Upper lobe of left lung (tissue), 6 donors: ENCODE data around the gene KIF13A. TPM values are rescaled to one million over a fixed set of nuclear protein-coding genes. Genes with fewer than 3 reads are reported as not detected.
A peak's percentile ranks its signal among the peaks of the same experiment; 100 is the strongest.

Experiments used
- ATAC-seq, 2 donors: fragments of 200-7000 bp; cut with Tn5 transposase; one replicate each; pipeline ENCODE4 v1.9.1; 2022; ENCODE audit warnings: mild to moderate bottlenecking in 2 of 2, moderate library complexity in 2 of 2; ENCODE audit not compliant: low FRiP score in 2 of 2
- DNase-seq, 2 donors: peaks; one replicate each; pipeline ENCODE4 v3.0.0-alpha.2; 2019 to 2020
- H3K27ac ChIP-seq, 4 donors: fragments of 200-600 bp; sonication (generic); one replicate each; pipeline ENCODE4 v1.5.1; 2016 to 2019
- H3K27me3 ChIP-seq, 4 donors: fragments of 200-600 bp; sonication (generic); one replicate each; pipeline ENCODE4 v1.5.1; 2017 to 2019
- H3K36me3 ChIP-seq, 4 donors: fragments of 200-600 bp; sonication (generic); one replicate each; pipeline ENCODE4 v1.5.1; 2016 to 2019
- H3K4me1 ChIP-seq, 4 donors: fragments of 200-600 bp; sonication (generic); one replicate each; pipeline ENCODE4 v1.5.1; 2018 to 2019
- H3K4me3 ChIP-seq, 4 donors: fragments of 200-600 bp; sonication (generic); one replicate each; pipeline ENCODE4 v1.5.1; 2017 to 2019; ENCODE audit warnings: mild to moderate bottlenecking in 2 of 4, moderate library complexity in 1 of 4
- H3K9me3 ChIP-seq, 4 donors: fragments of 200-600 bp; sonication (generic); one replicate each; pipeline ENCODE4 v1.5.1; 2018 to 2019
- EP300 ChIP-seq, 4 donors: sonication (generic); formaldehyde crosslinking; IDR thresholded peaks; one replicate each; pipeline ENCODE4 v1.5.1; 2017; ENCODE audit warnings: antibody characterized with exemption in 4 of 4, control low read depth in 2 of 4
- POLR2A ChIP-seq, 4 donors: fragments of 450-650 bp; IDR thresholded peaks; one replicate each; pipeline ENCODE4 v1.5.1; 2016 to 2017; ENCODE audit warnings: antibody characterized with exemption in 4 of 4, mild to moderate bottlenecking in 2 of 4
- POLR2AphosphoS5 ChIP-seq, 2 donors: sonication (generic); formaldehyde crosslinking; IDR thresholded peaks; one replicate each; pipeline ENCODE4 v1.5.1; 2017; ENCODE audit warnings: antibody characterized with exemption in 2 of 2
- WGBS, 2 donors: methylation state at CpG; one replicate each; pipeline ENCODE4 v1.1.5; 2017 to 2018; 5-methylcytosine and 5-hydroxymethylcytosine counted together
- total RNA-seq, 6 donors: library from RNA; depleted of rRNA in 4 of 6; stranded (reverse); fragments of >200 nt in 4 of 6; gene quantifications; one replicate each; pipeline versions ENCODE4 v1.1.0 to v1.2.1, GENCODE V29; 2016 to 2021
- TF ChIP-seq, protein P1 (sequence below), 6 experiments: fragments of 450-650 bp in 4 of 6; fragments of 200-600 bp in 2 of 6; sonication (generic) in 2 of 6; IDR thresholded peaks; one replicate each; pipeline ENCODE4 v1.5.1; 2016 to 2019; ENCODE audit warnings: antibody characterized with exemption in 6 of 6
- donor health status: DM: no; HTN: no; CAD: no; lungs with moderate emphysema.
- donor health status: DM: no; HTN: yes; CAD: no; lungs with severe emphysema.

Gene KIF13A
- total RNA-seq, 6 donors from 2014 or later, result 35.8 to 59.9 (median 49.0) TPM

DNA sequence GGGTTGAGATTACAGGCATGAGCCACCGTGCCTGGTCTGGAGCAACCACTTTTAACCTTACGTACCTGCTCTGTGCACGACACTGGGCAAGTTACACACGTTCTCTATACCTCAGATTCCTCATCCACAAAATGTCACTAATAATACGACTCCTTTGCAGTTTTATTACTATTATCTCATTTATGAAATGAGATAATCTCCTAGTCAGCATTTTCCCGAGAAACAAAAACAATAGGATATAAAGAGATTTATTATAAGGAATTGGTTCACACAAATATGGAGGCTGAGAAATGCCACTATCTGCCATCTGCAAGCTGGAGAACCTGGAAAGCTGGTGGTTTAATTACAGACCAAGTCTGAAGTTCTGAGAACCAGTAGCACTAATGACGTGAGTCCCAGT lies 12.0 kb upstream of the KIF13A start:
- H3K9me3 ChIP-seq, result no peaks in the 10 kb centered on the region
- H3K4me1 ChIP-seq, result no peaks in the 10 kb centered on the region
- no peak overlapping the region for H3K27ac ChIP-seq
- WGBS, 2 donors, result 97% methylated on average over 7 of the region's 7 CpGs
- no peak overlapping the region for H3K4me3 ChIP-seq
- no peak for ATAC-seq
- no peak for DNase-seq
- H3K36me3 ChIP-seq, result no peaks in the 10 kb centered on the region
- H3K27me3 ChIP-seq, result no peaks in the 10 kb centered on the region
- no peak for TF ChIP-seq POLR2A (IDR thresholded peaks at IDR 0.05)
- no peak for TF ChIP-seq POLR2AphosphoS5 (IDR thresholded peaks at IDR 0.05)

DNA sequence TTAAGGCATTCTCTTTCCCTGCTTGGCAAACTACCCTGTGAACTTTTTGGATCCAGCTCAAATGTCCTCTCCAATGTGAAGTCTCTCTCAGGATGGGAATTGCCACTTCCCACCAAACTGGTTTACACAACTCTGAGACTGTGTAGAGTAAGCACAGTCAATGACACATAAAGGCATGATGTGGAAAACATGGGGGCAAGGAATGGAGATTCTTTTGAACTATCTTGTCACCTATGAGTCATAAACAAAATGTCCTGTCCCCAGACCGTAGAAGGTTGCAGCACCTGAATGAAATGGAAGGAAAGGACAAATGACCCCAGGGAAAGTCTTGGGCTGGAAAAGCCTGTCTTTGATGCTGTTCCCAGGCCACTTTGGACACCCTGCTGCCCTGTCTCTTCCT lies 11.0 kb upstream of the KIF13A start:
- DNase-seq (no peak), ATAC-seq (no peak)
- no peaks in the 10 kb centered on the region for H3K4me1 ChIP-seq
- TF ChIP-seq, protein P1, sequence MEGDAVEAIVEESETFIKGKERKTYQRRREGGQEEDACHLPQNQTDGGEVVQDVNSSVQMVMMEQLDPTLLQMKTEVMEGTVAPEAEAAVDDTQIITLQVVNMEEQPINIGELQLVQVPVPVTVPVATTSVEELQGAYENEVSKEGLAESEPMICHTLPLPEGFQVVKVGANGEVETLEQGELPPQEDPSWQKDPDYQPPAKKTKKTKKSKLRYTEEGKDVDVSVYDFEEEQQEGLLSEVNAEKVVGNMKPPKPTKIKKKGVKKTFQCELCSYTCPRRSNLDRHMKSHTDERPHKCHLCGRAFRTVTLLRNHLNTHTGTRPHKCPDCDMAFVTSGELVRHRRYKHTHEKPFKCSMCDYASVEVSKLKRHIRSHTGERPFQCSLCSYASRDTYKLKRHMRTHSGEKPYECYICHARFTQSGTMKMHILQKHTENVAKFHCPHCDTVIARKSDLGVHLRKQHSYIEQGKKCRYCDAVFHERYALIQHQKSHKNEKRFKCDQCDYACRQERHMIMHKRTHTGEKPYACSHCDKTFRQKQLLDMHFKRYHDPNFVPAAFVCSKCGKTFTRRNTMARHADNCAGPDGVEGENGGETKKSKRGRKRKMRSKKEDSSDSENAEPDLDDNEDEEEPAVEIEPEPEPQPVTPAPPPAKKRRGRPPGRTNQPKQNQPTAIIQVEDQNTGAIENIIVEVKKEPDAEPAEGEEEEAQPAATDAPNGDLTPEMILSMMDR (IDR thresholded peaks at IDR 0.05), result no peak
- TF ChIP-seq POLR2A (IDR thresholded peaks at IDR 0.05), result no peak
- no peak for TF ChIP-seq EP300 (IDR thresholded peaks at IDR 0.05)
- no peak for TF ChIP-seq POLR2AphosphoS5 (IDR thresholded peaks at IDR 0.05)
- no peaks in the 10 kb centered on the region for H3K9me3 ChIP-seq
- no peaks in the 10 kb centered on the region for H3K27me3 ChIP-seq
- 62 to 89% methylated on average over 1 of the region's 1 CpG for WGBS, 2 donors
- no peak overlapping the region for H3K4me3 ChIP-seq
- H3K27ac ChIP-seq, result no peak overlapping the region
- H3K36me3 ChIP-seq, result no peaks in the 10 kb centered on the region

DNA sequence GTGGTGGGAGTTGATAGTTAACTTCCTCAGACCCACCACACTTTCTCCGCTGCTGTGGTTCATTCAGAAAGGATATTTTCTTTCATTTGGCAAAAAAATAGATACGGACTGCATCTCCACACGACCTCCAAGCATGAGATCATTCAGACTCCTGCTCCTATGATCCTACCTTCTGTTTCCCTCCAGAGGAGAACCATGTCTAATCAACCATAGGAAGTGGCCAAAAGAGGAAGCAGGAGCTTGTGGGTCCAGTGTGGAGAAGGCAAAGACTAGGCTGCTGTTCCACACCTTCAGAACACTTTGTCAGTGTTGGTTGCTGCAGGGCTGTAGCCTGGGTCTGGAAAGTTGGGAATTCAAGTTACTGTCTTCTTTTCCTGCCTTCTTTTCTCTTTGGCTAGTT lies 10.6 kb upstream of the KIF13A start:
- no peak overlapping the region for H3K27ac ChIP-seq
- H3K4me3 ChIP-seq, result no peak overlapping the region
- DNase-seq (no peak), ATAC-seq (no peak)
- WGBS, 2 donors, result 72 to 76% methylated on average over 3 of the region's 3 CpGs
- no peaks in the 10 kb centered on the region for H3K27me3 ChIP-seq
- no peaks in the 10 kb centered on the region for H3K36me3 ChIP-seq
- no peaks in the 10 kb centered on the region for H3K9me3 ChIP-seq
- H3K4me1 ChIP-seq, result no peaks in the 10 kb centered on the region
- no peak for TF ChIP-seq POLR2AphosphoS5 (IDR thresholded peaks at IDR 0.05)
- TF ChIP-seq EP300 (IDR thresholded peaks at IDR 0.05), result no peak
- TF ChIP-seq POLR2A (IDR thresholded peaks at IDR 0.05), result no peak
- TF ChIP-seq, protein P1 (IDR thresholded peaks at IDR 0.05), result no peak

DNA sequence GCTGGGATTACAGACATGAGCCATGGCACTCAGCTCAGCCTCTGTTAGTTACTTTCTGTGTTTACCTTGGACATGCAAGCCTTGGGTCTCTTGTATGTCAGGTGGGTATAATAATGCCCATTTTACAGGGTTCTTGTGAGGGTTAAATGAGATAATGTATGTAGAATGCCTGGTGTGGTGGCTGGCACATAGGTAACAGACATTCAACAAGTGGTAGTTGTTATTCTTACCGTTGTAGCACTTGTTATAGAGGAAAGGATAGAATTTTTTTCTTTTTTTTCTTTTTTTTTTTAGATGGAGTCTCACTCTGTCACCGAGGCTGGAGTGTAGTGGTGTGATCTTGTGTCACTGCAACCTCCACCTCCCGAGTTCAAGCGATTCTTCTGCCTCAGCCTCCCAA lies 8.0 kb upstream of the KIF13A start:
- ATAC-seq (no peak), DNase-seq (no peak)
- Histone ChIP-seq H3K4me3 (no peak overlapping the region), H3K27me3 (no peaks in the 10 kb centered on the region), H3K9me3 (no peaks in the 10 kb centered on the region), H3K4me1 (no peaks in the 10 kb centered on the region), H3K36me3 (no peaks in the 10 kb centered on the region), H3K27ac (no peak overlapping the region)
- 92% methylated on average over 4 of the region's 4 CpGs for WGBS, 2 donors
- TF ChIP-seq EP300 (IDR thresholded peaks at IDR 0.05), result no peak
- no peak for TF ChIP-seq POLR2A (IDR thresholded peaks at IDR 0.05)
- TF ChIP-seq POLR2AphosphoS5 (IDR thresholded peaks at IDR 0.05), result no peak
- TF ChIP-seq, protein P1 (IDR thresholded peaks at IDR 0.05), result no peak

DNA sequence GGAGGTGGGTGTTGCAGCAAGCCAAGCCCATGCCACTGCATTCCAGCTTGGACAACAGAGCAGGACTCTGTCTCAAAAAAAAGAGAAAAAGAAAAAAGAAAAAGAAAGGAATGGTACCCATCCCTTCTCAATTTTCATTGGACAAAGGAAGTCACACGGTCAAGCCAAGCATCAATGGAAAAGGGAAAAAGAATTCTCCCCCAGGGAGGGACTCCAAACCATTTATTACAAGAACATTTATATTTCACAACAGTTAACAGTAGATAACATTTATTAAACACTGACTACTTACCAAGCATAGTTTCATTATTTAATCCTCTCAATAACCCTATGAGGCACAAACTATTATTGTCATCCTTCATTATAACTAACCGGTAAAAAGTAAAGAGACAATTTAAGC lies 6.6 kb upstream of the KIF13A start:
- no peaks in the 10 kb centered on the region for H3K36me3 ChIP-seq
- H3K27ac ChIP-seq, result peak overlapping the region in 1 of 4 donors; percentile 9
- H3K27me3 ChIP-seq, result no peaks in the 10 kb centered on the region
- no peak for TF ChIP-seq EP300 (IDR thresholded peaks at IDR 0.05)
- TF ChIP-seq, protein P1 (IDR thresholded peaks at IDR 0.05), result no peak
- TF ChIP-seq POLR2AphosphoS5 (IDR thresholded peaks at IDR 0.05), result no peak
- TF ChIP-seq POLR2A (IDR thresholded peaks at IDR 0.05), result no peak
- peaks cover 0 to under 1% (median 0%) of the 10 kb centered on the region in 4 donors for H3K4me1 ChIP-seq
- H3K9me3 ChIP-seq, result no peaks in the 10 kb centered on the region
- no peak for DNase-seq
- ATAC-seq, result no peak
- H3K4me3 ChIP-seq, result no peak overlapping the region
- 88 to 98% methylated on average over 2 of the region's 2 CpGs for WGBS, 2 donors
